VCaP (cell line): Measurements from ENCODE around the gene TBX19.

Experiments
- H3K27ac ChIP-seq: fragments of 450-650 bp; 2 replicates; pipeline ENCODE4 v1.5.1; 2017
- TF ChIP-seq, protein P1 (sequence below): fragments of 450-650 bp; conservative IDR thresholded peaks from 2 replicates; pipeline ENCODE4 v1.5.1; 2017; ENCODE audit warnings: mild to moderate bottlenecking, moderate library complexity

TBX19 gene

DNA sequence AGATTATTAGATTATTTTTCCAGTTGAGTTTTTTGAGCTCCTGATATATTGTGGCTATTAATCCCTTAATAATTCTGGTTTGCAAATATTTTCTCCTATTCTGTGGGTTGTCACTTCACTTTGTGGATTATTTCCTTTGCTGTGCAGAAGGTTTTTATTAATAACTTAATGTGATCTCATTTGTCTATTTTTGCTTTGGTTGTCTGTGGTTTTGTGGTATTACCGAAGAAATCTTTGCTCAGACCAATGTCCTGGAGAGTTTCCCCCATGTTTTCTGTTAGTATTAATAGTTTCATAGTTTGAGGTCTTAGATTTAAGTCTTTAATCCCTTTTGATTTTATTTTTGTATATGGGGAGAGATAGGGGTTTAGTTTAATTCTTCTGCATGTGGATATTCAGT, 7.1 kb upstream of the TBX19 start:
- TF ChIP-seq, protein P1, sequence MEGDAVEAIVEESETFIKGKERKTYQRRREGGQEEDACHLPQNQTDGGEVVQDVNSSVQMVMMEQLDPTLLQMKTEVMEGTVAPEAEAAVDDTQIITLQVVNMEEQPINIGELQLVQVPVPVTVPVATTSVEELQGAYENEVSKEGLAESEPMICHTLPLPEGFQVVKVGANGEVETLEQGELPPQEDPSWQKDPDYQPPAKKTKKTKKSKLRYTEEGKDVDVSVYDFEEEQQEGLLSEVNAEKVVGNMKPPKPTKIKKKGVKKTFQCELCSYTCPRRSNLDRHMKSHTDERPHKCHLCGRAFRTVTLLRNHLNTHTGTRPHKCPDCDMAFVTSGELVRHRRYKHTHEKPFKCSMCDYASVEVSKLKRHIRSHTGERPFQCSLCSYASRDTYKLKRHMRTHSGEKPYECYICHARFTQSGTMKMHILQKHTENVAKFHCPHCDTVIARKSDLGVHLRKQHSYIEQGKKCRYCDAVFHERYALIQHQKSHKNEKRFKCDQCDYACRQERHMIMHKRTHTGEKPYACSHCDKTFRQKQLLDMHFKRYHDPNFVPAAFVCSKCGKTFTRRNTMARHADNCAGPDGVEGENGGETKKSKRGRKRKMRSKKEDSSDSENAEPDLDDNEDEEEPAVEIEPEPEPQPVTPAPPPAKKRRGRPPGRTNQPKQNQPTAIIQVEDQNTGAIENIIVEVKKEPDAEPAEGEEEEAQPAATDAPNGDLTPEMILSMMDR, result no peak
- no peak overlapping the region for H3K27ac ChIP-seq

DNA sequence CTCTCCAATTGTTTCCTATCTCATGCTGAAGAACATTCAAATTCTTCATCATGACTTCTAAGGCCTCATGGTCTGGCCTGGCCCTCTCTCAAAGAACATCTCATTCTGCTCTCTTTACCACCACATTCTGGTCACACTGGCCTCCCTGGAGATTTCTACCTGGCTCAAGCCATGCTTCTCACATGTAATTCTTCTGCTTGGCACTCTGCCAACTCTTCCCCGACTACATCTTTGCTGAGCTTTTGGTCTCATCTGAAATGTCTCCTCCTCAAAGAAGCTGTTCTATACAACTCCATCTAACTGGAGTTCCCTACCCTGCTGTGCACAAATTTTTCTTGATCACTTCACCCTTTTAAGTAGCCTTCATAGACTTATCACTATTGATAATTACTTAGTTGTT, 1.4 kb upstream of the TBX19 start:
- no peak overlapping the region for H3K27ac ChIP-seq
- TF ChIP-seq, protein P1, result no peak

DNA sequence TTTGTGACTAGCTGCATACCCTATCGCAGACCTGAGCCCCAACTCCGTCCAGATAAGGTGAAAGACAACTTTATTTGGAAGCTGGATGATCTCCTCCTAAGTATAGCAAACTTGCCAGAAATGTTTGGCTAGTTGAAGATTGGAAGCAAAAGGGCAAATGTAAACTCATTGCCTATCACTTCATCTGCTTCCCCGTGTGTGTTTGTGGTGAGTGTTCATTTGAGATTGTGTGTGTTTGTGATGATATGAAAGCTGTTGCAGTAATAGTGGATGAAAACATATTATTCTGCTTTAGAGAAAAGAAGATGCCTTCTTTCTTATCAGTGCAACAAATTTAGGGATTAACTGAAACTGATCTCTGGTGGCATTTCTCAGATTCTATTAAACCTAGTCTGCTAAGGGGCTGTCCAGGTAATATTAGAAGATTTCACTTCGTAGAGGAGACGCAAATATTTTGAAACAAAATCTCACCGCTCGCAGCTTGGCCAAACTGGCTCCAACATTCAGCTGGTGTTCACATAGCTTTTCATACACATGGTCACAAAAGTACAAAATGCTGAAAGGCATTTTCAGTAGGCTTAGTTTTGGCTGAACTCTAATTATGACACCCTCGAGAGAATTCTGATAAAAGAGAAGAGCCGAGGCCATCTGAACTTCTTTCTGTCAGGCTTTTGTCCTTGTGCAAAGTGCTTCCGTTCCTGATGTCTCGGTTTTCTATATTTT, 1.1 kb downstream of the TBX19 start:
- no peak overlapping the region for H3K27ac ChIP-seq
- TF ChIP-seq, protein P1, result no peak

DNA sequence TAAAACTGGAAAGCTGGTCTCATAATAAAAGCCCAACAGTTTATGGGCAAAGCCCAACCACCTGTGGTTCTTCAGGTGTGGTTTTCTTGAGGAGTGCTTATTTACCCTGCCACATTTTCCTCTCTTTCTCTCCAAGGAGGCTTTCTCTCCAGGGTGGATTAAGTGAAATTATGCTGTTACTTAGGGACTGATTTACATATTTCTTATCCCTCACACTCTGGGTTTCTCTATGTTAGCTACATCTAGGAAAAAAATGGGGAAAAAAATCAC, 4.8 kb downstream of the TBX19 start:
- no peak overlapping the region for H3K27ac ChIP-seq
- TF ChIP-seq, protein P1, result no peak

DNA sequence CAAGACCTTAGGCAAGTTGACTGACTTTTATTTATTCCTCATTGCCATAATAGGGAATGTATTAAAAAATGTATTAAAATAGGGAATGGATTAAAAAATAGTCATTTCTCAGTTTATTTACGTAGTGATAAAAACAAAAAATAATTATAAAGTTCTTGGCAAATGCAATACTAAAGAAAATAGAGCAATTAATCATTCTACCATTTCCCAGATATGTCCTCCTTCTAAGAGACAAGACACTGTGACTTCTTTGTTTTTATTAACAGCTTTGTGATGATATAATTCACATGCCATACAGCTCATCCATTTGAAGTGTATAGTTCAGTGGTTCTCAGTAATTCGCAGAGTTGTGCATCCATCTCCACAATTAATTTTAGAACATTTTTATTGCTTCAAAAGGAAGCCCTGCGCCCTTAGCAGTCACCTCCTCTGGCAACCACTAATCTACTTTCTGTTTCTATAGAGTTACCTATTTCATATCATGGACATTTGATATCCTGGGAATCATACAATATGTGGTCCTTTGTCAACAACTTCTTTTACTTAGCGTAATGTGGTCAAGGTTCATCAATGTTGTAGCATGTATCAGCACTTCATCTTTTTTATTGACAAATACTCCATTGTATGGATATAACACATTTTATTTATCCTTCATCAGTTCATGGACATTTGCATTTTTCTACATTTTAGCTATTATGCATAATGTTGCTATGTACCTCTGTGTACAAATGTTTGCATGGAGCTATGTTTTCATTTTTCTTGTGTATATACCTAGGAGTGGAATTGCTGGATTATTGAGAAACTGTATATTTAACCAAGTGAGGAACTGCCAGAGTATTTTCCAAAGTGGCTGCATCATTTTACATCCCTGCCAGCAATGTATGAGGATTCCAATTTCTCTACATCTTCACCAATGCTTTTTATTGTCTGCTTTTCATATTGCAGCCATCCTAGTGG, 5.6 kb downstream of the TBX19 start:
- H3K27ac ChIP-seq, result no peak overlapping the region
- TF ChIP-seq, protein P1, result no peak

DNA sequence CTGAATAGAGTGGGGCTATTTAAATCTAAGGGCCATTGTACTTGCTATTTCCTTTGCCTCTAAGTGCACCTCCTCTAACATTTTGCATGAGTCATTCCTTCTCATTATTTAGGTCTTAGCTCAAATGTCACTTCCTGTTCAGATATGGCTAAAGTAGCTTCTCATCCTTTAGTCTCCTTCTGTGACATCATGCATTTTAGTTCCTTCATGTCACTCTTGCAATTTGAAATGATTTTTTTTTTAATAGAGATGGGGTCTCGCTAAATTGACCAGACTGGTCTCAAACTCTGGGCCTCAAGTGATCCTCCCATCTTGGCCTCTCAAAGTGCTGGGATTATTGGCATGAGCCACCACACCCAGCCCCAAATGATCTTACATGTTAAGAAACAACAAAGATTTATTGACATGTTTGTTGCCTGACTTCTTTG, 6.6 kb downstream of the TBX19 start:
- TF ChIP-seq, protein P1, result no peak
- H3K27ac ChIP-seq, result no peak overlapping the region

DNA sequence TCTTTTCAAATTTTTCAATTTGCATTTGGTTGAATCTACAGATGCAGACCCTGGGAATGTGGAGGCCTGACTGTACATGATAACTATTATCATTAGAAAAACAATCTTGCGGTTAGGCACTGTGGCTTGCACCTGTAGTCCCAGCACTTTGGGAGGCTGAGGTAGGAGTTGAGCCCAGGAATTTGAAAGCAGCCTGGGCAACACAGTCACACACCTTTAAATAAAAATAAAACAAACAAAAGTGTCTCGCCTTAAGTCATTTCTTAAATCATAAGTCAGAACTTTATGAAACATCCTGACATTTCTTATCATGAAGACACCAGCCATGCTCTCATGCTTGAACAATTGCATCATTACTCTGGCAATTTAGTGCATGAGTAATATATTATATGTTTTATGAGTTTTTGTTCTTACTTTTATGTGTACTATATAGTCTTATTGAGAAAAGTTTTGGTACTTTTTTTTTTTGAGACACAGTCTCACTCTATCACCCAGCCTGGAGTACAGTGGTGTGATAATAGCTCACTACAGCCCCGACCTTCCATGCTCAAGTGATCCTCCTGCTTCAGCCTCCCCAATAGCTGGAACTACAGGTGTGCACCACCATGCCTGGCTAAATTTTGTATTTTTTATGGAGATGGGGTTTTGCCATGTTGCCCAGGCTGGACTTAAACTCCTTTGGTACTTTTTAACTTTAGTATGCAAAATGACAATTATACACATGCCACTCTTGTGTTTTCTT, 7.8 kb downstream of the TBX19 start:
- no peak overlapping the region for H3K27ac ChIP-seq
- TF ChIP-seq, protein P1, result no peak
